CD4-positive, alpha-beta T cell treated with Interleukin-10 for 1 hour (primary cell): ENCODE results near the gene MS4A12.
A peak's percentile ranks its signal among the peaks of the same experiment; 100 is the strongest.
"Not testable (repeated sequence)": the region's sequence is repeated elsewhere in the genome, so short reads cannot be mapped to it uniquely, and the experiment has no call there.

Source experiments
- DNase-seq: peaks from one replicate; pipeline ENCODE4 v3.0.0-alpha.2; 2020

MS4A12 gene, protein sequence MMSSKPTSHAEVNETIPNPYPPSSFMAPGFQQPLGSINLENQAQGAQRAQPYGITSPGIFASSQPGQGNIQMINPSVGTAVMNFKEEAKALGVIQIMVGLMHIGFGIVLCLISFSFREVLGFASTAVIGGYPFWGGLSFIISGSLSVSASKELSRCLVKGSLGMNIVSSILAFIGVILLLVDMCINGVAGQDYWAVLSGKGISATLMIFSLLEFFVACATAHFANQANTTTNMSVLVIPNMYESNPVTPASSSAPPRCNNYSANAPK

DNA sequence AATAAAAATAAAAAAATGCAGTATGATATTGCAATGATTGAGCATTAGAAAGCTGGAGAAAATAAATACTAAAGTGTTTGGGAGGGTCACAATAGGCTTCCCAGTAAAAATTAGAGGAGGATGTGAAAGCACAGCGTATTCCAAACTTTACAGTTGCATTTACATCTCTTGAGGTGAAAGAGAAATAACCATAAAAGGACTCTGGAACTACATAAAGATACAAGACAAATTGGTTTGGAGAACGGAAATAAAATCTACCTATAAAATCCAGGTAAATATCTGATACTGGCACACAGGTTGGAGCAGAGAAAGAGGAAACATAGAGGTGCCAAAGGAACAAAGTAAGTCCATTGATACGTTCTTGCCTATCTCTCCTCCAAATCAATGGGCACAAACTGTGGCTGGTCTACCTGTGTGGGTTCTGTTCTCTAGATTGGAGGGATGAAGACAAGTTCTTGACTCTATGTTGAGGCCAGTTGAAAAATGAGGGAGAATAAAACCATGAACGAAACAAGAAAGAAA is at the start of gene MS4A12:
Gene MS4A12 (plus strand): TSS at position 291 of the 522 bp plus-strand sequence. CDS start 4,541 bp downstream, outside the sequence.
- DNase-seq: no peak

DNA sequence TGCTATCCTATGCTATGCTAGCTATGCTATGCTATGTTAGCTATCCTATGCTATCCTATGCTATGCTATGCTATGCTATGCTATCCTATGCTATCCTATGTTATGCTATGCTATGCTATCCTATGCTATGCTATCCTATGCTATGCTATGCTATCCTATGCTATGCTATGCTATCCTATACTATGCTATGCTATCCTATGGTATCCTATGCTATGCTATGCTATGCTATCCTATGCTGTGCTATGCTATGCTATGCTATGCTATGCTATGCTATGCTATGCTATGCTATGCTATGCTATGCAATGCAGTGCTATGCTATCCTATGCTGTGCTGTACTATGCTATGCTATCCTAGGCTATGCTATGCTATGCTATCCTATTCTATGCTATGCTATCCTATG is 45.5 kb upstream of the MS4A12 start:
- no peak for DNase-seq

DNA sequence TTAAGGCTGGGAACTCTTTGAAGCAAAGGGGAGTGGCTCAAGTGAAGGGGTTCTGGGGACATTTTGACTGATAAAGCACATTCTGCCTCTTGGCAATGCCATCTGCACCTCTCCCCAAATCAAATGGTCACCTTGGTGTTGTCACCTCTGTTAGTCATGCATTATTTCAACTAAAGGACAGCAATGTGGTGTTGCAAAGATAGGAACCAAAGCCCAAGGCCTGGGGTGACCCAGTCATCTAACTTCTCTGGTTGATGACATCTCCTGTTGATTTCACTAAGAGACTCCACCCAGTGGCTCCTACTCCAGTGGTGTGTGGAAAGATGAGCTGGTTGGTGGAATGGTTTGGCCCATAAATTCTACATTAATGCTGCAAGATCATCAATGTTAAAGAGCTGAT is 44.7 kb upstream of the MS4A12 start:
- DNase-seq: no peak

- DNase-seq: not testable (repeated sequence)
Observed at GRCh38 chr11:60451185-60451584, 41.4 kb upstream of the MS4A12 start.

GRCh38 chr11:60454212-60454611 is 38.4 kb upstream of the MS4A12 start:
- DNase-seq: no peak

DNA sequence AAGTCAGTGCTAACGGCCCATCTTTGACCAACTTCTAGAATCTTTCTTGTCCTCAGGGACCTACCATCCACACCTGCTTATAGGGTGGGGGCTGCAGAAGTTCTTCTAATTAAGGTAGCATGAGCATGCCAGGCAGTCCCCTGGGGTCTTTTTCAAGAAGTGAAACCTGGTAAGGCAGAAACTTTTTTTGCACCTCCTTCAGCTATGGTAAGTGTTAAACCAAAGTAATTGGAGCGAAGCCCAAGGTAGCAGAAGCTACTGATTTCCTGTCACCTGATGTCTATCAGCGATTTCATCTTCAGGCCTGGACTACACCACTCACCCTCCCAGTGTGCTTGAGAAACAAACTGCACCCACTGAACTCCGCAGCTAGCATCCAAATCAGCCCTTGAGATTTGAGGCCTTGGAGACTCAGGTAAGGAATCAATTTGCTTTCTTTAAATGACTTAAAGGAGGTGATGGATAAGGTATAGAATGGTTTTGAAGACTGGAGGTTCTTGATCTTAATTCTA is 37.0 kb upstream of the MS4A12 start, which contains the start of gene MS4A1:
Gene MS4A1 (plus strand): TSS at position 317 of the 512 bp plus-strand sequence. CDS start 6,528 bp downstream, outside the sequence.
- peak; percentile 36 for DNase-seq

GRCh38 chr11:60457576-60457975 is 35.0 kb upstream of the MS4A12 start:
- no peak for DNase-seq

DNA sequence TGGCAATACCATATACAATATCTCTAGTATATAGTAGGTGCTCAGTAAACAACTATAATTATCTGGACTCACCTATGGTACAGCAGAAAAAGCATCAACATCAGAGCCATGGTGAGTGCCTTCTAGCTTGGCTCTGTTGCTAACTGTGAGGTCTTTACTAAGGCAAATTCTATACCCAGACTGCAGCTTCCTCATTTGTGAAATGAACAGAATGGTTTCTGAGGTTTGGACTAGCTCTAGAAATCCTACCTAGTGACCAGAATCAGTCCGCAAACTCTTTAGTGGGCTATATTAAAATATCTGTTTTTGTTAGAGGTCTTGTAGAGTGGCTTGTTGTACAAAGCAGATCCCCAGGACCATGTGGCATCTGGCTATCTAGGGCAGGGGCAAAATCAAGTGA is 33.2 kb upstream of the MS4A12 start:
- DNase-seq: no peak

GRCh38 chr11:60468829-60469228 is 23.7 kb upstream of the MS4A12 start:
- no peak for DNase-seq

GRCh38 chr11:60469723-60470122 is 22.9 kb upstream of the MS4A12 start:
- no peak for DNase-seq

DNA sequence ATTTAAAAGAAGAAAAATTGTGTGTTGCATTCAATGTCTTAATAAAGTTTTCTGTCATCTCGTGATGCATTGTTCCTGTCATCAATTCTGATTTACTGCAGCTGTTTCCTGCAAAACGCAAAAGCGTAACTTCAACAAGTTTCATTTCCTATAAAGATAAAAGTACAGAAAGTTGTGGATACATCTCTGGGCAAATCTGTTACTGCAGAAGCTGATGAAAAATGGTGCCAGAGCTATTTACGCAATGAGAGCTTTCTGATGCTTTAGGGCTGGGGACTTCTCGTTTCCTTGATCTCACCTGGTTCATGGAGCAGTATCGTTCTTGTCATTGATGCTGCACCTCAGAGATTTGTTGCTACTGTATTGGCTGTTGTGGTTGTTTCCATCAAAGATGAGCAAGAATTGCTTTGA is 15.5 kb upstream of the MS4A12 start:
- DNase-seq: no peak

- no peak for DNase-seq
Observed at GRCh38 chr11:60482361-60482760, 10.2 kb upstream of the MS4A12 start.

DNA sequence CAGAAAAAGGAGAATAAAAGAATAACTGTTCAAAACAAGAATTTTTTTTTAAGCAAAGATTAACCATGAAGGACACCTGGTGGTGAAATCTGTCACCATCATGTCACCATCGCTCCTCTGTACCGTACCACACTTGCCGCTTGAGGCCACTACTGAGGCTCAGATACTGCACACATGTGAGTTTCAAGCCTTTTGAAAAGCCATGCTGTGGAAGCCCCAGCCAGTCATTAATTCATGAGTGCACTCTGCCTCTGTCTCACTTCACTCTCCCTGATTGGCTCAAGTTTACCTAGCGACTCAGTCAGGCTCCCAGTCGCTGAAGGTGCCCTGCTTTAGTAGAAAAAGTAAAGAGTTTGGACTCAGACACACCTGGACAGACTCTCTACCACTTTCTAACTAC is 6.6 kb upstream of the MS4A12 start:
- DNase-seq: peak; percentile 28

DNA sequence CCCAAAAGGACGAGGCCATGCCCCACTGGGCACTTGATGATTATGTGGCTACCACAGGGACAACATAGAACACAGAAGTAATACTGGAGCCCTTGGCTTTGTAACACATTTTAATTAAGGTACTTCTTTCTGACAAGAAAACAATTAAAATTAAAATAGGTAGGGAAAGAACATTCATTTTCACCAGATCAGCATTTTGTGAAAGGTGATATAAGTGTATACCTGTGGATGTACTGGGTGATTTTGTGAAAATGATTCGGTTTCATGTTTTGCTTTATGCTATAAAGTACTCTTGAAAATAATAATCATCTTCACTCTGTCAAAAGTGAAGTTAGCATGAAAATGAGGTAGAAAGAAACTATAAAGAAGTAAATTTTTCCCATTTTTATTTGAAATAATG is 876 bp downstream of the MS4A12 start:
- no peak for DNase-seq

DNA sequence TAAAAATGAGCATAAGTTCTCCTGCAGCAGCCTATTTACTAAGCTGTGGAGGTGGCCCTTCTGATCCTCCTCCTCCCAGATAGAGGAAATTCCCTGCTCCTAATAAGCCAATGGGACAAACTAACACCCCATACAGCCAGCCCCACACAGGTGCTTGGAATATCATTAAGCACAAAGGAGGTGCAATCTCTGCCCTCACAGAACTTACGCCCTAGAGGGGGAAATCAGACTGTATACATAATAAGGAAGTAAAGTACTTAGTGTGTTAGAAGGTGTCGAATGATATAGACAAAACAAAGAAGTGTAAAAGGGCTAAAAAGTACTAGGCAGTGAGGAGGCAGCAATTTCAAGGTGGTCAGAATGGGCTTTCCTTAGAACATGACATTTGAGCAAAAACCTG is 5.8 kb downstream of the MS4A12 start:
- no peak for DNase-seq

DNA sequence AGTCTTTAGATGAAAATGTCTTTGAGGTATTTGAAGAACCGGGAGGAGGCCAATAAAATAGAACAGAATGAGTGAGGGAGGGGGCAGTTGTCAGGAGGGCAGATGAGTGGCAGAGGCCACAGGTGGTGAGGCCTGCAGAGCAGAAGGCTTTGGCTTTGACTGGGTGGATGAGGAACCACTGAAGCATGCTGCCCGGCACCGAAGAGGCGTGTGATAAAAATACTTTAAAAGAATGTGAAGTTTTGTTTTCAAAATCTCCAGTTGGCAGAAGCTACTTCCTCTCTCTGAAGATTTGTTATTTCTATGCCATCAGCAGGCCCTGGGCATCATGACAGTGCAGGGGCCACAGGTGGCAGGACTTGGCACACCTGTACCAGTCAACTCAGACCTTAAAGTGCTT is 6.3 kb downstream of the MS4A12 start:
- no peak for DNase-seq

- DNase-seq: no peak
Observed at GRCh38 chr11:60500276-60500910, 7.8 kb downstream of the MS4A12 start.

- no peak for DNase-seq
Observed at GRCh38 chr11:60502221-60502775, 9.7 kb downstream of the MS4A12 start.

DNA sequence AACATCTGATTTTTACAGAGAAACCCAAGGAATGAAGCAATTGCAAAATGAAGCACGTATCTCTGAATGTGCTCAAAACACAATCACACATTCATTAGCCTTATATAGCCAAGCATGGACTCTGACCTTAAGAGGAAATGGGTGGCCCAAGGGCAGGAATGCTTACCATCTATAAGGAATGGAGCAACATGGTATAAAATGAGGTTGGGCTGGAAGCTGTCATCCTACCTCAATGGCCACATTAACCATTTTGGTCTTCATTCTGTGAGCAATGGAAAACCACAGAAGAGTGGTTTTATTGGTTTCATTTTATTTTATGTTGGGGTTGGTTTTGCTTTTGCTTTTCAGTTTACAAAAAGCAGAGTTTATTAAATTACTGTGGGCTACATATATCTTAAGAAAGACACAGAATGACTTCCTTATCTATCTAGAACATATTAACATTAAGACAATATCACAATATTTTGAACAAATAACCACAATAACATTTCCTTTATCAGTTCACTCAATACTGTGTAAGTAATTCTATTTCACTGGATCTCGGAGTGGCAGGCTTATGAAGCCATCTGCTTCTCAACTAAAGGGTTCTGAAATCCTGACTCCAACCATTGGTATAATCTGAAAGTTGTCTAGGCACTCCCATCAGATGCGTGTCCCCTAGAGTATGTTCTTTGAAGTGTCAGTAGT is 11.8 kb downstream of the MS4A12 start:
- DNase-seq: peak; percentile 5

DNA sequence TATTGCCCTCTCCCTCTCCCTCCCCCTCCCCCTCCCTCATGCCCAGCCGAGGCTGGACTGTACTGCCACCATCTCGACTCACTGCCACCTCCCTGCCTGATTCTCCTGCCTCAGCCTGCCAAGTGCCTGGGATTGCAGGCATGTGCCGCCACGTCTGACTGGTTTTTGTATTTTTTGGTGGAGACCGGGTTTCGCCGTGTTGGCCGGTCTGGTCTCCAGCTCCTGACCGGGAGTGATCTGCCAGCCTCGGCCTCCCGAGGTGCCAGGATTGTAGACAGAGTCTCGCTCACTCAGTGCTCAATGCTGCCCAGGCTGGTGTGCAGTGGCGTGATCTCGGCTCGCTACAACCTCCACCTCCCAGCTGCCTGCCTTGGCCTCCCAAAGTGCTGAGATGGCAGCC is 17.0 kb downstream of the MS4A12 start:
- not testable (repeated sequence) for DNase-seq

DNA sequence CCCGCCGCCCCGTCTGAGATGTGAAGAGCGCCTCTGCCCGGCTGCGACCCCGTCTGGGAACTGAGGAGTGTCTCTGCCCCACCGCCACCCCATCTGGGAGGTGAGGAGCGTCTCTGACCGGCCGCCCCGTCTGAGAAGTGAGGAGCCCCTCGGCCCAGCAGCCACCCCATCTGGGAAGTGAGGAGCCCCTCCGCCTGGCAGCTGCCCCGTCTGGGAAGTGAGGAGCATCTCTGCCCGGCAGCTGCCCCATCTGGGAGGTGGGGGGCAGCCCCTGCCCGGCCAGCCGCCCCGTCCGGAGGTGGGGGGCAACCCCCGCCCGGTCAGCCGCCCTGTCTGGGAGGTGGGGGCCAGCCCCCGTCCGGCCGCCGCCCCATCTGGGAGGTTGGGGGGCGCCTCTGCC is 17.6 kb downstream of the MS4A12 start:
- DNase-seq: not testable (repeated sequence)

- no peak for DNase-seq
Observed at GRCh38 chr11:60511393-60511792, 18.8 kb downstream of the MS4A12 start.

DNA sequence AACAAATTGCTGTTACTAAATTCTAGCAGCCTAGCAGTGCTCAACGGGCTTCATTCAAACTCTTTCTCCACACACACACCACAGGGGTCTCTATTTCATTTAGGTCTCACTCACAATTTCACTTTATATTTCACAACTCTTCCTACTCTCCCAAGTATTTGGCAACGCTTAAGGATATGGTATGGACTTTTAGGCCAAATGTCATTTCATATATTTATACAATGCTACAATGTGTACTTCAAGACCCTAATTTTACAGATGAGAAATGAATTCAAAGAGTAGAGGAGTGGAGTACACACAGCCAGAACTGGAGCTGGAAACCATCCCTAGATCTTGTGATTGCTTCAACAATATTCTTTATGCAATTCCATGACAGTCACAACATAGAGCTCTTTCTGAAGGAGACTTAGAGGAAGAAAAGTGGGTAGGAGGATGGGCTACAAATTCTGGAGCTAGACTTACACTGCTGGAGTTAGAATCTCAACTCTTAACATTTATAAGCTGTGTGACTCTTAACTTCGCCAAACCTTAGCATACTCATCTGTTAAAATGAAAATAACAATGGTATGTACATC is 20.2 kb downstream of the MS4A12 start:
- DNase-seq: no peak
